HG03354 (cell line): ENCODE data around the gene SLC6A7.
A peak's percentile ranks its signal among the peaks of the same experiment; 100 is the strongest.

Experiments used
- ATAC-seq: cut with Tn5 transposase; IDR thresholded peaks from one replicate; pipeline ENCODE4 v1.9.1; 2021; ENCODE audit warnings: mild to moderate bottlenecking; ENCODE audit not compliant: unreplicated experiment, poor library complexity, severe bottlenecking

SLC6A7 gene

GRCh38 chr5:150155258-150156026 is 34.4 kb upstream of the SLC6A7 start, which contains the start of gene PDGFRB:
Gene PDGFRB, minus strand, starts transcription at chr5:150155845. Its CDS starts 18,798 bp downstream, at chr5:150137047.
- ATAC-seq, result peak; percentile 68

DNA sequence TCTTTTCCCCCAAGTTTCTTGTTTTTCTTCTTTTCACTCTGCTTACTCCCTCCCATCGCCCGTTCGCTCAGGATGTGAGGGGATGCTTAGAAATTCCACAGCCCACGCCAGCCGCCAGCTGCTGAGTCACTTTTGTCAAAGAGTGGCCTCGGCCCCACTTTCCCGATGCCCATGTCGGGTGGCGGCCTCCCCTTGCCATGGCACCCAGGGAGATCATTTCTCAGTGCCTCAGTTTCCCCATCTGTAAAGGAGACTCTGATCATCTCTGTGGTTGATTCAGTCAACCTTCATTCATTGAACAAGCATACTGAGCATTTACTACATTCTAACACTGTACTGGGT is 33.9 kb upstream of the SLC6A7 start:
- ATAC-seq, result peak; percentile 14

- no peak for ATAC-seq
Measured at GRCh38 chr5:150156540-150156939, 33.3 kb upstream of the SLC6A7 start.

DNA sequence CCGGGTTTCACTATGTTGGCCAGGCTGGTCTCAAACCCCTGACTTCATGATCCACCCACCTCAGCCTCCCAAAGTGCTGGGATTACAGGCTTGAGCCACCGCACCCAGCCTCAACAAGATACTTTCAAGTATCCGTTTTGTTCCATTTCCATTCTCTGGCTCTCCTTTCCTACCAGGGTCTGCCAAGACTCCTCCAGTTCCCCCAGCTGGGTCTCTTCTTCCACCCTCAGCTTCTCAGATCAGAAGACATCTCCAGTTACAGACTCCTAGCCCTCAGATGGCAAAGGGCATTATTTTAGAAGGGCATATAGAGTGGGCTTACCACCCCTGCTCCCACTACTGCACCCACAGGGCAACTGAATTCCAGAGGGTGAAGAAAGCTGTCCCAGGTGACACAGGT is 32.7 kb upstream of the SLC6A7 start:
- ATAC-seq, result no peak

DNA sequence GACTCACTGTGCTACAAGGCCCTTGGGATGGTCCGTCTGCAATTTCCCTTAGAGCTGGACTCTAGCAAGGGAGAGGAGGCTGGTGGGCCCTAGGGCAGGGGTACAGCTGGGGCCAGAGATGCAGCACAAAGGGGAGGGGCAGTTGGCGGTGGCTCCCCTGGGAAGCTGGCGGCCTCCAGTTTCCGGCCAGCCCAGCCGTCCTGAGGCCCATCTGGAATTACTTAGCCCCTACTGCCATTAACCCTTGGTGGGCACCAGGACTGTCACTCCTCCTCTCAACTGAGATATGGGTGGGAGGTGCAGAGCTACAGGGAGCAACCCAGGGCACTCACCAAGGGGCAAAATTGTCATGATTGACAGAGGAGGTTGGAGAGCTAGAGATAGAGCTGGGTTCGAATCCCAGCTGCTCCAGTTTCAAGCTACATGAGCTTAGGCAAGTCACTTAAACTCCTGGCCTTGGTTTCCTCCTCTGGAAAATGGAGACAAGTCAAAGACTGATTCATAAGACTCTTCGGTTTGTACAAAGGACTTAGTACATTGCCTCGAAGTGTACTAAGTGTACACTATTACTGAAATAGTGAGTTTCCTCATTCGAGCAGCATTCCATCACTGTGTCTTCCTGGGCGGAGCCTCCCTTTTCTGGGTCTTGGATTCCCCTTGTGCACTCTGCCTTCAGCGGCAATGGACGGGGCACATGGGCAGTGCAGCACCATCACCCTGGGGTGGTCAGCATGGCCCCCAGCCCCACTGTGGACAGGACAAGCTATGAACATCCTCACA is 31.5 kb upstream of the SLC6A7 start:
- ATAC-seq, result no peak

DNA sequence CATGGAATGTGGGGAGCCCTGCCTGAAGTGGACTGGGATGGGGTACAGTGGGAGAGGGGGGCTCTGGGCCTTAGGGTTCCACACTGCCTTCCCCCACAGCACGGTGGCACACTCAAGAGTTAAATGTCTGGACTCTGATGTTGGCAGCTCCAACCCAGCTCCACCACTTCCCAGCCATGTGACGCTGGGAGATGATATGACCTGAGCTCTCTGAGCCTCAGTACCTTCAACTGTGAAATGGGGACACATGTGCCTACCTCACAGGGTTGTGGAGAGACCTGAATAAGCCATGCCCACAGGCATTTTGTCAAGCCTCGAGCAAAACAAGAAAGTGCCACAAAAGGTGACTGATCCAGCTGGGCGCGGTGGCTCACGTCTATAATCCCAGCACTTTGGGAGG is 30.8 kb upstream of the SLC6A7 start:
- ATAC-seq, result no peak

DNA sequence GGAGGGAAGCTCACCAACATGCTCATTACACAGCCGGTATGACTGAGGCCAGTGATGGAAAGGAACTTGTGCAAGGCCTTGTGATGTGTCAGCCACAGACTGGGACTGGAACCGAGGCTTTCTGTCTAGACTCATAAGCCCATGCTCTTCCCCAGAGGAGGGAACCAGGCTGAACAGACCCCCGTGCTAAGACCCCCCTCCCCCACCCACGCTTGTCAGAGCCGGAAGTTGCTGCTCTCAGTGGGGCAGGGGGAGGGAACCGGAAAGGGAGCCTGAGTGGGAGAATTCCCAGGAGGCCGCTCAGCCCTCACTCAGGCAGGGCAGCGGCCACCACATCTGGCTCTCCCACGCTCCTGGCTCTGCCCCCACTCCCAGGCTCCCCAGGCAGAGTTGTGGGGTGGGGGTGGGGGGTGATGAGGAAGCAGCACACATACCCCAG is 30.1 kb upstream of the SLC6A7 start:
- ATAC-seq, result no peak

- no peak for ATAC-seq
Measured at GRCh38 chr5:150160448-150161081, 29.3 kb upstream of the SLC6A7 start.

GRCh38 chr5:150161242-150162141 is 28.4 kb upstream of the SLC6A7 start:
- ATAC-seq, result peak; percentile 77

GRCh38 chr5:150162142-150162513 is 27.7 kb upstream of the SLC6A7 start:
- ATAC-seq, result no peak

GRCh38 chr5:150163035-150163434 is 26.8 kb upstream of the SLC6A7 start:
- ATAC-seq, result no peak

DNA sequence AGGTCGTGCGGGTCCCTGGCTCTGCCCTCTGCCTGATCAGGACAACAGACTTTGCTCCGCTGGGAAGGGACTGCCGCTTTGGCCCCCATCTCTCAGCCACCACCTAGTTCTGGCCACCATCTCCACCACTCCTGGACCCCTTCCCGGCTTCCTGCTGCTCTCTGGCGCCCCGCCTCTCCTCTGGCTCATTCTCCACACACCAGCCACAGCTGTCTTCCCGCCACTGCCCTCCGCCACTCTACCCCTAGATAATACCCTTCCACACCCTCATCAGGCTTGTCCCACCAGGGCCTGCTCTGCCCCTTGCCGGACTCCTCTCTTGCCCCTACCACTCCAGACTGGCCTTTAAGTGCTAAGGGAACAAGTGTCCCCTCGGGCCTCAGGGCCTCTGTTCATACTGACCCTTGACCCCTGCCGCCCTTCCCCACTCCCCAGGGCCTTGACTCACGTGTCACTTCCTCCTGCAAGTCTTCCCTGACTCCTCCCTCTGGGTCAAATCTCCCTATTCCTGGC is 26.3 kb upstream of the SLC6A7 start:
- no peak for ATAC-seq

DNA sequence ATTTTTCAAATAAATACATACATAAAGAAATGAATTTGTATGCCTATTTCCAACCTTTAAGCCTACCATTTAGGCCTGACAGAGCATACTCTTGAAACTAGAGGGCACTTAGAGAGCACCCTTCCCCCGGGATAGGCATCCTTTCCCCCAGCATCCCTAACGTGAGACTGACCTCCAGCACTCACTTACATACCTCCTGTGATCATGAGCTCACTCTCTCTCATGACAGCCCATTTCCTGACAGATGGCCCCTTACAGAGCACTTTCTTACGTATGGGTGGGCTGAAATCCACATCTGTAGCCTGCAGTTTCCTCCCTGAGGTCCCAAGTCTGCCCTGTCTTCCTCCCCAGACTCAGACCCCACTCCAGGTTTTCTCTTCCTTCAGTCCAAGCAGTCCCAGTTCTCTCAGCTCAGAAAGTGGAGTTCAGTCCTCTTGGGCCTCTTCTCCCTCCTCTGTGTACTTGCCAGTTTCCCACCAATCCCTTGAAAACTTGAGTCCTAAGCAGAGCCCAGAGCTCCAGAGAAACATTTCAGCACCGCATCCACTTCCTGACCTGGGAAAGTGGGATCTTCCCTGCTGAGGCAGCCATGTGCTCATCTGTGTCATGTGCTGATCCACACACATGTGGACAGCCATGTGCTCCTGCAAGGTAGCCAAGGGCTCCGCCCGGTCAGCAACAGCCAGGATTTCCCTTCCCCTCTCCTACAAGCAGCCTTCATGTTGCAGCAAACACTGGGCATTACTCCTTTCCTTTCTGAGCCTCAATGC is 25.5 kb upstream of the SLC6A7 start:
- ATAC-seq, result no peak

- no peak for ATAC-seq
Measured at GRCh38 chr5:150166037-150166649, 23.7 kb upstream of the SLC6A7 start.

DNA sequence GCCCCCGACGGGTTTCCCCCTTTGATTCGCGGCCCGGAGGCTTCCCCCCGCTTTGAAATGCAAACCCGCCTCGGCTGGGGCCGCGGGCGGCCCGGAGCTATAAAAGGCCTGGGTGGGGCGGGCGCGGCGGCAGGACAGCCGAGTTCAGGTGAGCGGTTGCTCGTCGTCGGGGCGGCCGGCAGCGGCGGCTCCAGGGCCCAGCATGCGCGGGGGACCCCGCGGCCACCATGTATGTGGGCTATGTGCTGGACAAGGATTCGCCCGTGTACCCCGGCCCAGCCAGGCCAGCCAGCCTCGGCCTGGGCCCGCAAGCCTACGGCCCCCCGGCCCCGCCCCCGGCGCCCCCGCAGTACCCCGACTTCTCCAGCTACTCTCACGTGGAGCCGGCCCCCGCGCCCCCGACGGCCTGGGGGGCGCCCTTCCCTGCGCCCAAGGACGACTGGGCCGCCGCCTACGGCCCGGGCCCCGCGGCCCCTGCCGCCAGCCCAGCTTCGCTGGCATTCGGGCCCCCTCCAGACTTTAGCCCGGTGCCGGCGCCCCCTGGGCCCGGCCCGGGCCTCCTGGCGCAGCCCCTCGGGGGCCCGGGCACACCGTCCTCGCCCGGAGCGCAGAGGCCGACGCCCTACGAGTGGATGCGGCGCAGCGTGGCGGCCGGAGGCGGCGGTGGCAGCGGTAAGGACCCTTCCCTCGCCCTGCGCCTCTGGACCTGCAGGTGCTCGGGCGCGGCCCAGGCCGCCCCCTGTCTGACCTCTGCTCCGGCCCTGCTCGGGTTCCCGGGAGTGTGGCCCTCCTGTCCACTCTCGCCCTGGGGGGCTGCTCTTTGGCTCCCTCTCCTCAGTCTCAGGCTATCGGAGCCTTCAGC is 23.0 kb upstream of the SLC6A7 start, which contains the start of gene CDX1:
CDX1 (plus strand) TSS at position 129 of the 862 bp plus-strand sequence; CDS start at position 228, 99 bp downstream.
- no peak for ATAC-seq

DNA sequence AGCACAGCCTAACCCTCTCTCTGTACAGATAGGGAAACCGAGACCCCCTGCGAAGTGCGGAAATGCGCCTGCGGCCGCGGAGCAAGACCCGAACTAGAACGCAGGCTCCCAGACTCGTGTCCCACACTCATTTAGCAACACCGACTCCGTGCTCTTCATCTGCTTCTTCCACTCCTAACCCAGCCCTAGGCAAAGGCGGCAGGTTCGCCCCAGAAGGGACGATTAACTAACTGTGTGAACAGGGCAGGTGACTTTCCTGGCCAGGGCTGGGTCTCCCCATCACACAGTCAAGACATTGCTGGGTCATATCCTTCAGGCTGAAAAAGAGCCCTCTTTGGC is 22.4 kb upstream of the SLC6A7 start:
- ATAC-seq, result no peak

DNA sequence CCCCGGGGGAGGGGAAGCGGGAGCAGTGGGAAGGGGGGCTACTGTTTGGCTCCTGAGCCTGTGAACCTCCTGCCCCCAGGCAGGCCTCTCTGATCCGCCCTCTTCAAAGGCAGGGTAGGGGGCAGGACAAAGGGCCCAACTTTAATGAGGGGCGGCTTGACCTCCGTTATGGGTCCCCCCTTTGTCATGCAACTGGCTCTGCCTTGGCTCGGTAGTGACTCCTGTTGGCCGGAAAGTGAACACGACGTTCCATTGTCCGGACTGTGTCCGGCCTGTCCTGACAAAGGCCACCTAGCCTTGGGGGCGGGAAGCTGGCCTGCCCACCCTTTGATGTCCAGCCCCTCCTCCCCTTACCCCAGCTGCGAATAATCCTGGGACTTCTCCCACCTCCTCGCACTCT is 22.0 kb upstream of the SLC6A7 start:
- no peak for ATAC-seq

- ATAC-seq, result no peak
Measured at GRCh38 chr5:150168864-150169263, 21.0 kb upstream of the SLC6A7 start.
